HAP-1 (cell line): Measurements from ENCODE around the gene MYADML2.
"Not testable (repeated sequence)": the region's sequence is repeated elsewhere in the genome, so short reads cannot be mapped to it uniquely, and the experiment has no call there.

Experiments used
- DNase-seq, 2 experiments: peaks; one replicate each; pipeline ENCODE4 v3.0.0-alpha.2; 2016 to 2020; ENCODE audit warnings: low spot score in 2 of 2
- H3K27me3 ChIP-seq: fragments of 250-450 bp; sonication (Bioruptor Pico); 2 replicates; pipeline ENCODE4 v1.5.1; 2020; ENCODE audit warnings: low read depth, mild to moderate bottlenecking, moderate library complexity
- H3K36me3 ChIP-seq: fragments of 250-450 bp; sonication (Bioruptor Pico); replicated peaks from 2 replicates; pipeline ENCODE4 v1.5.1; 2020; ENCODE audit warnings: mild to moderate bottlenecking
- H3K4me1 ChIP-seq: fragments of 250-450 bp; sonication (Bioruptor Pico); 2 replicates; pipeline ENCODE4 v1.5.1; 2020; ENCODE audit warnings: mild to moderate bottlenecking
- H3K4me3 ChIP-seq: fragments of 250-450 bp; sonication (Bioruptor Pico); 2 replicates; pipeline ENCODE4 v1.5.1; 2020; ENCODE audit warnings: mild to moderate bottlenecking, moderate library complexity
- H3K9me3 ChIP-seq: fragments of 250-450 bp; sonication (Bioruptor Pico); 2 replicates; pipeline ENCODE4 v1.5.1; 2020; ENCODE audit warnings: mild to moderate bottlenecking, moderate library complexity
- in situ Hi-C: fragments of 300-500 bp; cut with MboI; formaldehyde crosslinking; loops from 3 replicates; pipeline ENCODE4 v1.14.3; 2020; ENCODE audit warnings: low sequenced_read_pairs, inconsistent platforms, mixed read lengths

Gene MYADML2

GRCh38 chr17:81922566-81923301, 24.3 kb downstream of the MYADML2 start:
- H3K36me3 ChIP-seq, result peaks cover 18% of the 10 kb centered on the region
- in situ Hi-C loops, result no loop called here
- DNase-seq, result no peak
- H3K4me1 ChIP-seq, result peaks cover 11% of the 10 kb centered on the region; the same call in 1 of the 2 replicates
- H3K9me3 ChIP-seq, result no peaks in the 10 kb centered on the region
- H3K27me3 ChIP-seq, result no peaks in the 10 kb centered on the region
- H3K4me3 ChIP-seq, result no peak overlapping the region

GRCh38 chr17:81921996-81922565, 25.0 kb downstream of the MYADML2 start:
- Histone ChIP-seq H3K4me1 (peaks cover 13% of the 10 kb centered on the region), H3K36me3 (peaks cover 20% of the 10 kb centered on the region), H3K27me3 (no peaks in the 10 kb centered on the region), H3K4me3 (no peak overlapping the region), H3K9me3 (no peaks in the 10 kb centered on the region)
- in situ Hi-C loops, result no loop called here
- DNase-seq, result no peak

DNA sequence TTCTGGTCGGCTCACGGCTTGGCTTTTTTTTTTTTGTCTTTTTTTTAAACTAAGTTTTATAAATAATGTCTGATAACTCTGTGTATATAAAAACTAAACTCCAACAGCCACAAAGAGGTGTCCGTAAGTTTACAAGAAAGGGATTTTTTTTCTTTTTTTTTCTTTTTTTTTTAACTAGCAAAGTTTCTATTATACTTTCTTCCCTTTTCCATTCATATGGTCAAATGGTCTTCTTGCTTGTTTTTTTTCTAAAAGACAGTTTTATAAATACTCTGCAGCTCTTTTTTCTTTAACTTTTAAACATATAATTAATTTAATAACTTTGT, 25.5 kb downstream of the MYADML2 start:
- DNase-seq, result no peak
- in situ Hi-C loops, result no loop called here
- peaks cover 18% of the 10 kb centered on the region for H3K4me1 ChIP-seq
- H3K27me3 ChIP-seq, result no peaks in the 10 kb centered on the region
- H3K9me3 ChIP-seq, result no peaks in the 10 kb centered on the region
- peaks cover 23% of the 10 kb centered on the region for H3K36me3 ChIP-seq
- no peak overlapping the region for H3K4me3 ChIP-seq

- in situ Hi-C loops, result no loop called here
- no peak overlapping the region for H3K4me3 ChIP-seq
- no peaks in the 10 kb centered on the region for H3K9me3 ChIP-seq
- H3K27me3 ChIP-seq, result no peaks in the 10 kb centered on the region
- H3K4me1 ChIP-seq, result peaks cover 15% of the 10 kb centered on the region
- peaks cover 27% of the 10 kb centered on the region for H3K36me3 ChIP-seq
- no peak for DNase-seq
These were observed 26.2 kb downstream of the MYADML2 start for GRCh38 chr17:81920612-81921536.

GRCh38 chr17:81918832-81919545, 28.0 kb downstream of the MYADML2 start:
- in situ Hi-C loops, result no loop called here
- no peak for DNase-seq

GRCh38 chr17:81918333-81918669, 28.7 kb downstream of the MYADML2 start:
- H3K9me3 ChIP-seq, H3K4me1 ChIP-seq, H3K27me3 ChIP-seq, in situ Hi-C loops, DNase-seq: not testable (repeated sequence)
- peak overlapping the region; percentile 54 for H3K4me3 ChIP-seq
- H3K36me3 ChIP-seq, result peaks cover 52% of the 10 kb centered on the region

More at GRCh38 chr17:81918832-81919545, 28.0 kb downstream of the MYADML2 start:
- Histone ChIP-seq H3K9me3 (no peaks in the 10 kb centered on the region), H3K4me1 (peaks cover 14% of the 10 kb centered on the region), H3K36me3 (peaks cover 46% of the 10 kb centered on the region), H3K27me3 (no peaks in the 10 kb centered on the region), H3K4me3 (no peak overlapping the region)

DNA sequence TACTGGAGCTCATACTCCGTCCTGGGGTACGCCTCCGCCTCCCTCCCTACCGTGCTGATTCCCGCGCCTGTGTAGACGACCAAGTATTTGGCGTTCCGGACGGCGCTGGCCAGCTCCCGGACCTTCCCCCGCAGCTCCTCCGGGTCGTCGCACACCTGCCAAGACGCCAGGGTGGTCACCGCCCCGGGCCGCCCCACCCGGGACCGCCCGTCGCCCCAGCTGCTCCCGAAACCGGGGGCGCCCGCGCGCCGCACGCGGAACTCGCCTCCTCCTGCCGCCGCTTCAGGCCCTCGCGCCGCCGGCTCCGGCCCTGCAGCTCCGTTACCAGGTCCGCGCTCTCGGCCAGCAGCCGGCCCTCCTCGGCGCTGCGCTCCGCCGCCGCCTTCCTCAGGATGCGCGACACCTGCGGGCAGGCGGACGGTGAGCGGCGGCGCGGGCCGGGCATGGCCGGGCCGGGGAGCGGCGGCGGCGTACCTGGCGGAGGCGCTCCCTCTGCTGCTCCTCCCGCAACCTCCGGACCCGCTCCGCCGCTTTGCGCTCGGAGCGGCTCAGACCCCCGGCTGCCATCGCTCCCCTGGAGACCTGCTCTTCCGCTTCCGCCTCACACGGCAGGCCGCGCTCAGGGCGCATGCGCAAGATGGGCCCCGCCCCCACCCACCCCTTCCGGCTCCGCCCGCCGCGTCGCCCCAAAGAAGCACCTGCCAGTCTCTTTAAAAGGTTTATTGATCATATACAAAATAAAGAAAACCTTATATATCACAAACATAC, 29.3 kb downstream of the MYADML2 start, which contains the start of gene SIRT7:
Gene SIRT7, minus strand, starts transcription at position 612 of the 768 bp plus-strand sequence. Its CDS starts 45 bp downstream, at position 567.
- in situ Hi-C loops, result no loop called here
- no peaks in the 10 kb centered on the region for H3K27me3 ChIP-seq
- peak; percentile 77 to 84 for DNase-seq
- H3K4me3 ChIP-seq, result peak within 1 kb of the TSS; percentile 54
- H3K9me3 ChIP-seq, result no peaks in the 10 kb centered on the region
- peaks cover 57% of the 10 kb centered on the region for H3K36me3 ChIP-seq
- peaks cover 7% of the 10 kb centered on the region for H3K4me1 ChIP-seq

DNA sequence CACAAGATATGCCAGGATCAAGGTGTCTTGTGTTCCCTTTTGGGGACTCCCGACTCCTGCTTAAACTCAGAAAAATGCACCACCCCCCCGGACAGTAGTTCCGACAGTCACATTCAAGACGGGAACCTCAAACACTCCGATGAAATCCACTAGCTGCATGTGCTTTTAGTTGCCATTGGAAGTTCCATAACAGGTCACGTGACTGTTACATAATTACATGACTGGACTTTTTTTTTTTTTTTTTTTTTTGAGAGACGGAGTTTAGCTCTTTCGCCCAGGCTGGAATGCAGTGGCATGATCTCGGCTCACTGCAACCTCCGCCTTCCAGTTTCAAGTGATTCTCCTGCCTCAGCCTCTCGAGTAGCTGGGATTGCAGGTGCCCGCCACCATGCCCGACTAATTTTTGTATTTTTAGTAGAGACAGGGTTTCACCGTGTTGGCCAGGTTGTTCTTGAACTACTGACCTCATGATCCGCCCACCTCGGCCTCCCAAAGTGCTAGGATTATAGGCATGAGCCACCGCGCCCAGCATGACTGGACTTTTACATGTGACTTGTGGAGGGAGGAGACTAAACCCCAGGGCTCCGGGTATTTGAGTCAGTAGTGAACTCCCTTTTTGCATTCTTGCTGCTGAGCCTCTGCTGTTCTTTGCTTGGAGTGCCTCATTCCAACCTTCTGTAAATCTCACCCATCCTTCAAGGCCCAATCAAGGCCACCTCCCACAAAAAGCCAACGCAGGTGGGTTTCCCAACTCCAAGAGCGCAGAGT, 30.6 kb downstream of the MYADML2 start:
- H3K27me3 ChIP-seq, result no peaks in the 10 kb centered on the region
- peak overlapping the region; percentile 54 for H3K4me3 ChIP-seq
- H3K9me3 ChIP-seq, result no peaks in the 10 kb centered on the region
- peaks cover 7% of the 10 kb centered on the region for H3K4me1 ChIP-seq
- in situ Hi-C loops, result no loop called here
- peaks cover 51% of the 10 kb centered on the region for H3K36me3 ChIP-seq
- no peak for DNase-seq

- Histone ChIP-seq H3K4me3 (no peak overlapping the region), H3K4me1 (peaks cover 7% of the 10 kb centered on the region), H3K27me3 (no peaks in the 10 kb centered on the region), H3K36me3 (peaks cover 47% of the 10 kb centered on the region), H3K9me3 (no peaks in the 10 kb centered on the region)
- in situ Hi-C loops, result no loop called here
- DNase-seq, result no peak
These were observed 31.7 kb downstream of the MYADML2 start for GRCh38 chr17:81915331-81915730.

GRCh38 chr17:81914103-81914850, 32.8 kb downstream of the MYADML2 start:
- Histone ChIP-seq H3K4me1 (peaks cover 7% of the 10 kb centered on the region), H3K9me3 (no peaks in the 10 kb centered on the region), H3K4me3 (no peak overlapping the region), H3K36me3 (peaks cover 47% of the 10 kb centered on the region), H3K27me3 (no peaks in the 10 kb centered on the region)
- in situ Hi-C loops, result no loop called here
- DNase-seq, result no peak

DNA sequence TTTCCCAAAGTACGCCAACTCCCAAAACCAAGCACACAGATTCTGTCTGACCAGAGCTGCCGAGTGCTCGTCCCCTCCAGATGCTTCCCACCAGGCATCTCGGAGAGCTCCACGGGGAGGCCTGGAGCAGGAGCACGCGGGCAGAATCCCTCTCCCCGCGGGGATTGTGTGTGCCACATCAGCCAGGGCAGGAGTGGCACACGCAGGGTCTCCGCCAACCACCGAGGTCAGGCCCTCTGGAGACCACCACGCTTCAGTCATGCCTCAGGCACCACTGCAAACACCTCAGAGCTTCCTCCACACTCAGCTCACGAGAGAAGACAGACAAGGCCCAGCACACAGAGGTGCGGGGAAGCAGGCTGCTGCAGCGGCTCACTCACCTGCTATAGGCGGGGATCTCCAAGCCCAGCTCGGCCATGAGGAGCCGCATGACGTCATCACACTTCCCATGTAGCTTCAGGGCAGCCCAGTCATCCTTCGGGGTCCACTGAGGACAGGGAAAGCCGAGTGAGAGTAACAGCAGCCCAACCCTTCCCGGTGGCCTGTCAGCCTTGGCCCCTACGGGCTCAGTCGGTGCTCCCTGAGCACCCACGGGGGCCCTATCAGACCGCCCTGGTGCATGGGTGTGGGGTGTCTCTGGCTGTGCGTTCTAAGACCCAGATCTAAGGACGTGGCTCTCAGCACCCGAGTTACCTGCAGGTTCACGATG, 33.5 kb downstream of the MYADML2 start:
- H3K27me3 ChIP-seq, result no peaks in the 10 kb centered on the region
- in situ Hi-C loops, result no loop called here
- H3K36me3 ChIP-seq, result peaks cover 49% of the 10 kb centered on the region
- no peak for DNase-seq
- H3K4me3 ChIP-seq, result no peak overlapping the region
- H3K4me1 ChIP-seq, result peaks cover 7% of the 10 kb centered on the region
- no peaks in the 10 kb centered on the region for H3K9me3 ChIP-seq
